ENCODE measurements around the gene LIPF. TPM values are rescaled to one million over a fixed set of nuclear protein-coding genes. Genes with fewer than 3 reads are reported as not detected.

Gene LIPF
- total and polyA plus RNA-seq, 2 experiments from 2014 or later: not detected

DNA sequence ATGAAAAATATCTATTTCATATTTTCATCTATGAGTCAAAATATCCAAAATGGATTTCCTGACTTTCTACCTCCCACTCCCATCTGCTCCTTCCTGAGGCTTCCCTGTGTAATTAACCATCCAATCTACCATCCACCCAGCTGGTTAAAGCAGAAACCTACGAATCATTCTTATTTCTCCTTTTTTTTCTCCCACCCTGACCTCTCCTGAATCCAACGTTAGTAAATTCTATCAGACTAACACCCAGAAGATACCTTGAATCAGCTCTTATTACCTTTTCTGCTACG lies 3.7 kb upstream of the LIPF start (continued):
- TF ChIP-seq, protein P1, sequence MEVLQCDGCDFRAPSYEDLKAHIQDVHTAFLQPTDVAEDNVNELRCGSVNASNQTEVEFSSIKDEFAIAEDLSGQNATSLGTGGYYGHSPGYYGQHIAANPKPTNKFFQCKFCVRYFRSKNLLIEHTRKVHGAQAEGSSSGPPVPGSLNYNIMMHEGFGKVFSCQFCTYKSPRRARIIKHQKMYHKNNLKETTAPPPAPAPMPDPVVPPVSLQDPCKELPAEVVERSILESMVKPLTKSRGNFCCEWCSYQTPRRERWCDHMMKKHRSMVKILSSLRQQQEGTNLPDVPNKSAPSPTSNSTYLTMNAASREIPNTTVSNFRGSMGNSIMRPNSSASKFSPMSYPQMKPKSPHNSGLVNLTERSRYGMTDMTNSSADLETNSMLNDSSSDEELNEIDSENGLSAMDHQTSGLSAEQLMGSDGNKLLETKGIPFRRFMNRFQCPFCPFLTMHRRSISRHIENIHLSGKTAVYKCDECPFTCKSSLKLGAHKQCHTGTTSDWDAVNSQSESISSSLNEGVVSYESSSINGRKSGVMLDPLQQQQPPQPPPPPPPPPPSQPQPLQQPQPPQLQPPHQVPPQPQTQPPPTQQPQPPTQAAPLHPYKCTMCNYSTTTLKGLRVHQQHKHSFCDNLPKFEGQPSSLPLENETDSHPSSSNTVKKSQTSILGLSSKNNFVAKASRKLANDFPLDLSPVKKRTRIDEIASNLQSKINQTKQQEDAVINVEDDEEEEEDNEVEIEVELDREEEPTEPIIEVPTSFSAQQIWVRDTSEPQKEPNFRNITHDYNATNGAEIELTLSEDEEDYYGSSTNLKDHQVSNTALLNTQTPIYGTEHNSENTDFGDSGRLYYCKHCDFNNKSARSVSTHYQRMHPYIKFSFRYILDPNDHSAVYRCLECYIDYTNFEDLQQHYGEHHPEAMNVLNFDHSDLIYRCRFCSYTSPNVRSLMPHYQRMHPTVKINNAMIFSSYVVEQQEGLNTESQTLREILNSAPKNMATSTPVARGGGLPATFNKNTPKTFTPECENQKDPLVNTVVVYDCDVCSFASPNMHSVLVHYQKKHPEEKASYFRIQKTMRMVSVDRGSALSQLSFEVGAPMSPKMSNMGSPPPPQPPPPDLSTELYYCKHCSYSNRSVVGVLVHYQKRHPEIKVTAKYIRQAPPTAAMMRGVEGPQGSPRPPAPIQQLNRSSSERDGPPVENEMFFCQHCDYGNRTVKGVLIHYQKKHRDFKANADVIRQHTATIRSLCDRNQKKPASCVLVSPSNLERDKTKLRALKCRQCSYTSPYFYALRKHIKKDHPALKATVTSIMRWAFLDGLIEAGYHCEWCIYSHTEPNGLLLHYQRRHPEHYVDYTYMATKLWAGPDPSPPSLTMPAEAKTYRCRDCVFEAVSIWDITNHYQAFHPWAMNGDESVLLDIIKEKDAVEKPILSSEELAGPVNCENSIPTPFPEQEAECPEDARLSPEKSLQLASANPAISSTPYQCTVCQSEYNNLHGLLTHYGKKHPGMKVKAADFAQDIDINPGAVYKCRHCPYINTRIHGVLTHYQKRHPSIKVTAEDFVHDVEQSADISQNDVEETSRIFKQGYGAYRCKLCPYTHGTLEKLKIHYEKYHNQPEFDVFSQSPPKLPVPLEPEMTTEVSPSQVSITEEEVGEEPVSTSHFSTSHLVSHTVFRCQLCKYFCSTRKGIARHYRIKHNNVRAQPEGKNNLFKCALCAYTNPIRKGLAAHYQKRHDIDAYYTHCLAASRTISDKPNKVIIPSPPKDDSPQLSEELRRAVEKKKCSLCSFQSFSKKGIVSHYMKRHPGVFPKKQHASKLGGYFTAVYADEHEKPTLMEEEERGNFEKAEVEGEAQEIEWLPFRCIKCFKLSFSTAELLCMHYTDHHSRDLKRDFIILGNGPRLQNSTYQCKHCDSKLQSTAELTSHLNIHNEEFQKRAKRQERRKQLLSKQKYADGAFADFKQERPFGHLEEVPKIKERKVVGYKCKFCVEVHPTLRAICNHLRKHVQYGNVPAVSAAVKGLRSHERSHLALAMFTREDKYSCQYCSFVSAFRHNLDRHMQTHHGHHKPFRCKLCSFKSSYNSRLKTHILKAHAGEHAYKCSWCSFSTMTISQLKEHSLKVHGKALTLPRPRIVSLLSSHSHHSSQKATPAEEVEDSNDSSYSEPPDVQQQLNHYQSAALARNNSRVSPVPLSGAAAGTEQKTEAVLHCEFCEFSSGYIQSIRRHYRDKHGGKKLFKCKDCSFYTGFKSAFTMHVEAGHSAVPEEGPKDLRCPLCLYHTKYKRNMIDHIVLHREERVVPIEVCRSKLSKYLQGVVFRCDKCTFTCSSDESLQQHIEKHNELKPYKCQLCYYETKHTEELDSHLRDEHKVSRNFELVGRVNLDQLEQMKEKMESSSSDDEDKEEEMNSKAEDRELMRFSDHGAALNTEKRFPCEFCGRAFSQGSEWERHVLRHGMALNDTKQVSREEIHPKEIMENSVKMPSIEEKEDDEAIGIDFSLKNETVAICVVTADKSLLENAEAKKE (CRISPR knock-in tag; IDR thresholded peaks at IDR 0.05): no peak
- TF ChIP-seq ZNF114 (CRISPR knock-in tag; IDR thresholded peaks at IDR 0.05): no peak
- no peak for TF ChIP-seq NANOG (IDR thresholded peaks at IDR 0.05; ENCODE audit: borderline replicate concordance)

DNA sequence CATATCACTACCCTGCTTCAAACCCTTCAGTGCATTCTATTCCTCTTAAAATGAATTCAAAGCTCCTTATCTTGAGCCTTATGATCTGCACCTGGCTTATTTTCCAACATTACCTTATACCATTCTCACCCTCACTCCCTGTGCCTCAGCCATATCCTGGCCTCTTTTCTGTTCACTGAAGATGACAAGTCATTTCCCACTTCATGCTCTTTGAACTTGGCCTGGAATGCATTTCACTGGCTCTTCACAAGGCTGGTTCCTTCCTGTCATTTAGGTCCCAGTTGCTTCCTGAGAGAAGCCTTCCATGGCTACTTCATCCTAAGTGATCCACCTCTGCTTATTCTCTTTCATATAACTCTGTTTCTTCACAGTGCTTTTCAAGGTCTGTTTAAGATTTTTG lies 3.2 kb upstream of the LIPF start:
- Mint-ChIP-seq H3K4me3 (no peak overlapping the region), H3K9me3 (0 out of 3 replicates have a peak, but pooled peaks cover 2% of the 10 kb centered on the region)

DNA sequence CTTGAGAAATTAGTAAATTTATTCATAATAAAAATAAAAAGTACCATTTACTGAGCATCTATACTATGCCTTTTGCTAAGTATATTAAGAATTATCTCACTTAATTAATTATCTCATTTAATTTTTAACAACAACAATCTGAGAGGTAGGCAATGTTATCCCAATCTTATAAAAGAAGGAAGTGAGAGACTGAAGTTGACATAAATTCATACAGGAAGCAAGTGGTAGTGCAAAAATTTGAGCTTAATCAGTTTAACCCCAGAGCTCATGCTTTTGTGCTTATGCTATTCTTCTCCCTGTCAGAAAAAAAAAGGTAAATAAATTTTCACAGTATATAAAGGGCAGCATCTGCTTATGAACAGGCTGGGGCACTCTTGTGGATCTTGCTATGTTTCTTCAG lies 2.7 kb upstream of the LIPF start:
- no peaks in the 10 kb centered on the region for H3K27me3 ChIP-seq (ENCODE audit: insufficient read depth)
- no peaks in the 10 kb centered on the region for H3K27me3 Mint-ChIP-seq (ENCODE audit: insufficient read depth, low read depth, poor library complexity)
- no peak overlapping the region for H3K27ac Mint-ChIP-seq
- H3K9me3 Mint-ChIP-seq: 0 out of 3 replicates have a peak, but pooled peaks cover 2% of the 10 kb centered on the region
- no peak overlapping the region for H3K4me2 ChIP-seq
- H3K4me3 ChIP-seq: no peak overlapping the region
- no peaks in the 10 kb centered on the region for H3K79me2 ChIP-seq (replicated peaks; ENCODE audit: insufficient read depth)
- H3K36me3 Mint-ChIP-seq (ENCODE audit: low read depth): no peaks in the 10 kb centered on the region
- H3K36me3 ChIP-seq (ENCODE audit: insufficient read depth): no peaks in the 10 kb centered on the region
- H3K4me1 Mint-ChIP-seq: no peaks in the 10 kb centered on the region
- no peaks in the 10 kb centered on the region for H3K4me1 ChIP-seq (ENCODE audit: insufficient read depth)
- no peaks in the 10 kb centered on the region for H3F3A ChIP-seq (replicated peaks; ENCODE audit: low read depth)
- no peak for ATAC-seq
- H4K20me1 ChIP-seq (replicated peaks; ENCODE audit: insufficient read depth): no peaks in the 10 kb centered on the region
- DNase-seq (ENCODE audit: low spot score): no peak
- H2AFZ ChIP-seq: no peak overlapping the region
- no peaks in the 10 kb centered on the region for H3K9me2 ChIP-seq (ENCODE audit: insufficient read depth)
- H3K27ac ChIP-seq (ENCODE audit: low read depth): no peak overlapping the region
- no peak overlapping the region for H3K4me3 Mint-ChIP-seq
- TF ChIP-seq ZNF331 (CRISPR knock-in tag; IDR thresholded peaks at IDR 0.05; ENCODE audit: low read depth) (no peak), NANOG (IDR thresholded peaks at IDR 0.05; ENCODE audit: borderline replicate concordance) (no peak), STAT1 (IDR thresholded peaks at IDR 0.05; ENCODE audit: unreplicated experiment) (no peak), POLR2AphosphoS5 (IDR thresholded peaks at IDR 0.05; ENCODE audit: low read depth) (no peak)
- TF ChIP-seq, protein P2, sequence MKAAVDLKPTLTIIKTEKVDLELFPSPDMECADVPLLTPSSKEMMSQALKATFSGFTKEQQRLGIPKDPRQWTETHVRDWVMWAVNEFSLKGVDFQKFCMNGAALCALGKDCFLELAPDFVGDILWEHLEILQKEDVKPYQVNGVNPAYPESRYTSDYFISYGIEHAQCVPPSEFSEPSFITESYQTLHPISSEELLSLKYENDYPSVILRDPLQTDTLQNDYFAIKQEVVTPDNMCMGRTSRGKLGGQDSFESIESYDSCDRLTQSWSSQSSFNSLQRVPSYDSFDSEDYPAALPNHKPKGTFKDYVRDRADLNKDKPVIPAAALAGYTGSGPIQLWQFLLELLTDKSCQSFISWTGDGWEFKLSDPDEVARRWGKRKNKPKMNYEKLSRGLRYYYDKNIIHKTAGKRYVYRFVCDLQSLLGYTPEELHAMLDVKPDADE (IDR thresholded peaks at IDR 0.05): no peak
- TF ChIP-seq, protein P3, sequence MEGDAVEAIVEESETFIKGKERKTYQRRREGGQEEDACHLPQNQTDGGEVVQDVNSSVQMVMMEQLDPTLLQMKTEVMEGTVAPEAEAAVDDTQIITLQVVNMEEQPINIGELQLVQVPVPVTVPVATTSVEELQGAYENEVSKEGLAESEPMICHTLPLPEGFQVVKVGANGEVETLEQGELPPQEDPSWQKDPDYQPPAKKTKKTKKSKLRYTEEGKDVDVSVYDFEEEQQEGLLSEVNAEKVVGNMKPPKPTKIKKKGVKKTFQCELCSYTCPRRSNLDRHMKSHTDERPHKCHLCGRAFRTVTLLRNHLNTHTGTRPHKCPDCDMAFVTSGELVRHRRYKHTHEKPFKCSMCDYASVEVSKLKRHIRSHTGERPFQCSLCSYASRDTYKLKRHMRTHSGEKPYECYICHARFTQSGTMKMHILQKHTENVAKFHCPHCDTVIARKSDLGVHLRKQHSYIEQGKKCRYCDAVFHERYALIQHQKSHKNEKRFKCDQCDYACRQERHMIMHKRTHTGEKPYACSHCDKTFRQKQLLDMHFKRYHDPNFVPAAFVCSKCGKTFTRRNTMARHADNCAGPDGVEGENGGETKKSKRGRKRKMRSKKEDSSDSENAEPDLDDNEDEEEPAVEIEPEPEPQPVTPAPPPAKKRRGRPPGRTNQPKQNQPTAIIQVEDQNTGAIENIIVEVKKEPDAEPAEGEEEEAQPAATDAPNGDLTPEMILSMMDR (conservative IDR thresholded peaks at IDR 0.05; ENCODE audit: low read depth in 2 of 2): no peak

More for the DNA sequence above, 3.2 kb upstream of the LIPF start:
- Histone ChIP-seq H2AFZ (no peak overlapping the region), H3K27ac (ENCODE audit: low read depth) (no peak overlapping the region), H3K27me3 (ENCODE audit: insufficient read depth) (no peaks in the 10 kb centered on the region), H3K9me2 (ENCODE audit: insufficient read depth) (no peaks in the 10 kb centered on the region), H3K79me2 (replicated peaks; ENCODE audit: insufficient read depth) (no peaks in the 10 kb centered on the region), H3K36me3 (ENCODE audit: insufficient read depth) (no peaks in the 10 kb centered on the region), H4K20me1 (replicated peaks; ENCODE audit: insufficient read depth) (no peaks in the 10 kb centered on the region), H3K4me3 (no peak overlapping the region), H3F3A (replicated peaks; ENCODE audit: low read depth) (no peaks in the 10 kb centered on the region), H3K4me2 (no peak overlapping the region), H3K4me1 (ENCODE audit: insufficient read depth) (no peaks in the 10 kb centered on the region)
- H3K36me3 Mint-ChIP-seq (ENCODE audit: low read depth): no peaks in the 10 kb centered on the region
- no peak overlapping the region for H3K27ac Mint-ChIP-seq
- ATAC-seq (no peak), DNase-seq (ENCODE audit: low spot score) (no peak)
- H3K27me3 Mint-ChIP-seq (ENCODE audit: insufficient read depth, low read depth, poor library complexity): no peaks in the 10 kb centered on the region
- no peaks in the 10 kb centered on the region for H3K4me1 Mint-ChIP-seq
- TF ChIP-seq ZNF331 (CRISPR knock-in tag; IDR thresholded peaks at IDR 0.05; ENCODE audit: low read depth): no peak
- no peak for TF ChIP-seq POLR2AphosphoS5 (IDR thresholded peaks at IDR 0.05; ENCODE audit: low read depth)
- TF ChIP-seq ZNF114 (CRISPR knock-in tag; IDR thresholded peaks at IDR 0.05): no peak
